NCI-H2196 (cell line): ENCODE data around the gene OTUD4.
"Not testable (repeated sequence)": the region's sequence is repeated elsewhere in the genome, so short reads cannot be mapped to it uniquely, and the experiment has no call there.

Experiments
- DNase-seq: peaks from one replicate; lab custom pipeline; 2025; ENCODE audit not compliant: unreplicated experiment; lab: John Stamatoyannopoulos, UW

OTUD4 gene

GRCh38 chr4:145179281-145179860, 1.0 kb downstream of the OTUD4 start:
- no peak for DNase-seq

- DNase-seq = no peak
Observed at GRCh38 chr4:145178740-145179280, 1.6 kb downstream of the OTUD4 start.

DNA sequence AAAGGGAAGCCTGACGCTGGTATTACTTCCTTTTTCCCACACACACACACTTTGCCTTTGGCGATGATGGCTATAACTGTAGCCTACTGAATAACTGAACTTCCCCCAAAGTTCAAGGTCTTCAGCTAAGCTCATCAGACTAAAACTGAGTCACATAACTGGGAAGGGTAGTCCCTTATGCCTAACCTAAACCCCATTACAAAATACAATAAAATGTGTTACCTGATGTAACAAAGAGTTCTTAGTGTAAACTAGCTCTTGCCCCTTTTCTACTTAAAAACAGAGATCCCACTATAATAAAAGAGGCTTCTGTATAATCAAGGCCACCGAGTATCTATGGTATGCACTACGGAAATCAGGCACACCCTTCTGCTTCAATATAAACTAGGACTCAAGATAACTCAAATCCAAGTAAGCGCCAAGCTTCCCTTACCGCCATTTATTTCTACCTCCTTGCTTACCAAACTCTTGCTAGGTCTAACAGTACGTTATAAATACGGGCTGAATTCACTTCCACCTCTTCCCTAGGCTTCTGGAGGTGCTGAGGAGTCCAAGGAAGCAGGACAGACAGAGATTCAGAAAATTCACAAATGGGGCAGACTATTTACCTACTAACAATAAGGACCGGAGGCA, 2.4 kb downstream of the OTUD4 start:
- DNase-seq = no peak

- no peak for DNase-seq
Observed at GRCh38 chr4:145177511-145177905, 2.9 kb downstream of the OTUD4 start.

DNA sequence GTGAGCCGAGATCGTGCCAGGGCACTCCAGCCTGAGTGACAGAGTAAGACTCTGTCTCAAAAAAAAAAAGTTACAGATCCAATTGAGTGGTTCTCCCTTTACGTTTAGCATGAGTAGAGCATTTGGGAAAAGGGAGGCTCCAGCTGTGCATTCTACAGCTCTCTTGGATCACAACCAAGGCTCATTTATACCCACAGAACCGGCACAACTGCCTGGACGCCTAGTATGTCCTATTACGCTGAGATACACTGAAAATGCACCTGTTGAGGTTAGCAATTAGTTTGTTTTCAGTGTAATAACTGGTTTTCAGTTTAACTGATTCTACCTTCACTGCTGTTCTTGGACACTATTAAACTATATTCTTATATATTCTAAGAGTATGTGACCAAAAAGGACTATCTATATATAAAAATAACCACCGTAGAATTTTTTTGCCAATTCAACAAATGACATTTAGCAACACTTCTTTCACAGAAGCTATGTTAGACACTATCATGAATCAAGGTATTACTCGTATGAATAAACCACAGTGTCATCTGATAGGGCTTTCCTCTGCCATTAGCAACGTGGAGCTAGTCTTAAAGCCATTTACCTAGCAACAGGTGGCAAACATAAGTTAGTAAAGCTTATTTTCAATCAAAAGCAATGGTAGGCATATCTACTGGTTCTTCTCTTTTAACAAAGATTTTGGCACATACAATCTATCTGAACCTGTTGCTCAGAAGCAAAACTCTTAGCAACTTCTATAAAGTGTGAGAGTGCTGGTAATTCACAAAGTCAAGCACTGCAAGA, 3.6 kb downstream of the OTUD4 start:
- DNase-seq = peak; percentile 2

- no peak for DNase-seq
Observed at GRCh38 chr4:145171911-145172310, 8.5 kb downstream of the OTUD4 start.

DNA sequence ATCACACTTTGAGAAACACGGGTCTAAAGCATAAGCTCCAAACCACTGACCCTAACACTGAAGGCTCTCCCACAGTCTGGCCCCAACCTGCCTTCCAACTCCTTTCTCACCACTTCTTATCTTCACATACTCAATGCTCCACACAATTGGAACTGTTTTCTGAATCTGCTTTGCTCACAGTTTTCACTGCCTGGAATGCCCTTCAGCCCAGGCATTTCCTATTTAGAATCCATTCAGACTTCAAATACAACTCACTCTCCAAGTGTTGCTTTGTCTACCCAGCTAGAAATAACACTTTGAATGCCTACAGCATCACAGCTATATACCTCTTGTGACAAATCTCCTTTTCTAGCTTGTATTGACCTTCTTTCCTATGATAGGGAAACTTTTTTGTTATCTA, 10.2 kb downstream of the OTUD4 start:
- DNase-seq = no peak

- DNase-seq = no peak
Observed at GRCh38 chr4:145168581-145169187, 11.7 kb downstream of the OTUD4 start.

DNA sequence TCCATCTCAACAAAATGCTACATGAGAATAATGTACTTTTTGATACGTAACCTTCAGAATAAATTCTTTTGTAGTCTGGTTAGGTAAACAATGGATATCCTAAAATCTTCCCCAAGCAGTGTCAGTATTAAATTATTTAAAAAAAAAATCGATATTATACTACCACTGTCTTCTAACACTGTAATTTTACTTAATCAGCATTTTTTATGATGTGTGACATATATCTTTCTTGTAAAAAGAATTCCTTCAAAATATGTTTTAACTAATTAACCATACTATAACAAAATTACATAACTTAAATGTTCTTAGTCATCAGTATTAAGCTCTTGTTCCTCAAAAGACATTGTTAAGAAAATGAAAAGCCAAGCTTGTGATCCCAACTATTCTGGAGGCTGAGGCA, 12.5 kb downstream of the OTUD4 start:
- no peak for DNase-seq

GRCh38 chr4:145161549-145161948, 18.8 kb downstream of the OTUD4 start:
- DNase-seq = no peak

- DNase-seq = no peak
Observed at GRCh38 chr4:145156986-145157385, 23.4 kb downstream of the OTUD4 start.

DNA sequence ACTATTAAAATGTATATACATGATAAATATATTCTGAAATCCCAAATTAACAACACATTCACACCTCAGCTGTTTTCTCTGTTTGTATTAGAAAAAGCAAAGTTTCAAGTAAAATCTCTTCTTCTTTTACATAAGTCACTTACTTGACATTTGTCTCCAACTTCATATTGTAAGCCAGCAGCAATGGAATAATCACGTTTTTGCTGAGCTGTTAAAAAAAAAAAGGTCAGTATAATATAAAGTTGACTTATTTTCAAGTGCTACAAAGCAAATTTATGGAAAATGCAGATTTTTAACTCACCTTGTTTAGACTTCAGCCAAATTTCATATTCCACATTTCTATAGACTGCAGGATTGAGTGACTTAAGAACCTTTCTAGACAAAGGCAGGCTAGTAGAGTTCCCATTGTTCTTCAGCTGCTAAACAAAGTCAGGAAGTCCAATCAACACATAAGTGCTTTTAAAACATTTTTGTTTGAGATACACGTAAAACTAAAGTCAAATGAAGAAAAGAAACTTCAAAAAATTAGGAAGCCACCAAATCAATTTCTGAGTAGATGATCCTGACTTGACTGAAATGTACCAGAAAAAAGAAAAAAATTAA, 25.0 kb downstream of the OTUD4 start:
- no peak for DNase-seq

DNA sequence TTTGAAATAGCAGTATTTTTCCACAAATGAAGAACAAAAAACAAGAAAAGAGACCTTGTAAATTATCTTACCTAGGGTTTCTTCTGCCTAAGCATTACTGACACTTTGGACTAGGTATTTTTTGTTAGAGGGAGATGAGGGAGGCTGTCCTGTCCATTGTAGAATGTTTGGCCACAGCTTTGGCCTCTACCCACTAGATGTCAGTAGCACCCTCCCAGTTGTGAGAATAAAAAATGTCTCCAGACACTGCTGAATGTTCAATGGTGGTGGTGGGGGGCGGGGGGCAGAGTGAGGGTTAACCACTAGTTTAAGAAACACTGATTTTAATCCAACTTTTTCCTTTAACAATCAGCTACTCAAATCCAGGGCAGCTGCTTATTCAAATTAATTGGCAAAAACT, 25.8 kb downstream of the OTUD4 start:
- DNase-seq = no peak

- no peak for DNase-seq
Observed at GRCh38 chr4:145153904-145154298, 26.5 kb downstream of the OTUD4 start.

DNA sequence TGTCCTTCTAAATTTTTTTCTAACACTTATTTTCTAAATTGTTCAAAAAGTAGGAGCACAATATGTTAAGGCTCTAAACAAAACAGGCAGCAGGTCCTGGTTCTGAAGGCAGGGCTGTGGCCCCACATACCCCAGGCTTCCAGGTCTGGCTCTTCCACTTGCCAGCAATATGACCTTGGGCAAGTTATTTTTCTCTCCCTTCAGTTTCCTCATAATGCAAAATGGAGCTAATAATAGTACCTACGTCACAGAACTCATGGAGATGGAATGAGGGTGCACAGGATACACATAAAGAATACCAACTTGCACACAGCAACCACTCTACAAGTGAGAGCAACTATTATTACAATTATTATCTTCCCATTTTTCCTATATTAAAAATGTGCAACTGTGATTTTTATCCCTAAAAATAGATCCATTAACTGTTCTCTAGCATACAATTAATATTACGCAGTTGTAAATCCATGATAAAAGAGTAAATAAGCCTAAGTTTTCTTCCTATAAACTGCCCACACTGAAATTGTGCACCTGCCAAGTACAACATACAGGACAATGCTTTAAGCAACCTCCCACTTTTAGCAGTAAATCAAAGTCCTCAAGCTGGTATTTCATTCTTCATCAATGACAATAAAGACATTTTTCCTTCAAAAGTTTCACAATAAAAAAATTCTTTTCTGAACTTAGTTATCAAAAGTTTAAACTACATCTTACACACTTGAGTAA, 27.0 kb downstream of the OTUD4 start:
- no peak for DNase-seq

- no peak for DNase-seq
Observed at GRCh38 chr4:145148980-145149379, 31.4 kb downstream of the OTUD4 start.

DNA sequence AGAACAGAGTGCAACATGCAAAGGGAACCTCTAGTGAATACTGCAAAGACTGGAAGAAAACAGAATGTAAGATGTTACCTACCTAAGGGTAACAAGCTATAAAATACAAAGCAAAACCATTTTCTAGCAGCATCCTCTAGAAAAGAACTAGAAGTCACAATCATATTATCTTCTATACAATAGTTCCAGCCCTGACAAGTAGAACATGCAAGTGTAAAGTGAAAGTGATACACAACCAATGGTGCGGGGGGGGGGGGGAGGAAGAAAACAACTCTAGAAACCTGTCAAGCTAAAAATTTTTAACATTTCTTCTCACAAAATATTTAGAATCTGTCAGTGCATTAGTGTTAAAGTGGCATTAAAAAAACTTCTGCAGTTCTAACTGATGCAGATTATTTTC, 44.2 kb downstream of the OTUD4 start:
- not testable (repeated sequence) for DNase-seq

GRCh38 chr4:145132511-145133098, 47.8 kb downstream of the OTUD4 start:
- DNase-seq = no peak

- no peak for DNase-seq
Observed at GRCh38 chr4:145131848-145132247, 48.5 kb downstream of the OTUD4 start.

- no peak for DNase-seq
Observed at GRCh38 chr4:145130788-145131399, 49.5 kb downstream of the OTUD4 start.
